Dendritic cell treated with granulocyte-macrophage colony-stimulating factor and Interleukin-4, amounts not matched to agents 40 ng/mL and 50 ng/mL, for 4 days (primary cell): ENCODE measurements around the gene SH3D21.

Source experiments
- H3K27ac Mint-ChIP-seq: one replicate; pipeline ENCODE4 v1.8.0; 2022; ENCODE audit warnings: mild to moderate bottlenecking, mixed read lengths
- H3K27me3 Mint-ChIP-seq: one replicate; pipeline ENCODE4 v1.8.0; 2022; ENCODE audit warnings: mild to moderate bottlenecking, mixed read lengths
- H3K36me3 Mint-ChIP-seq: one replicate; pipeline ENCODE4 v1.8.0; 2022; ENCODE audit warnings: low read depth, mixed read lengths
- H3K4me1 Mint-ChIP-seq: one replicate; pipeline ENCODE4 v1.8.0; 2022; ENCODE audit warnings: low read depth, mixed read lengths
- H3K4me3 Mint-ChIP-seq: one replicate; pipeline ENCODE4 v1.8.0; 2022; ENCODE audit warnings: mild to moderate bottlenecking, moderate library complexity, mixed read lengths
- H3K9me3 Mint-ChIP-seq: one replicate; pipeline ENCODE4 v1.8.0; 2022; ENCODE audit warnings: mixed read lengths
- intact Hi-C: fragments of 100-400 bp; cut with micrococcal nuclease; formaldehyde crosslinking; loops from one replicate; pipeline ENCODE4 v1.15.0; 2022

SH3D21 gene

GRCh38 chr1:36365381-36365780 lies 59.2 kb downstream of the SH3D21 start:
- peaks cover 55% of the 10 kb centered on the region for H3K4me1 Mint-ChIP-seq
- H3K27me3 Mint-ChIP-seq, result no peaks in the 10 kb centered on the region
- intact Hi-C loops, result loop anchor here (5.0 kb wide), 2 partner anchors 43 to 58 kb away; partner anchors contain the start of genes EVA1B and SH3D21
- H3K27ac Mint-ChIP-seq, result peak overlapping the region; percentile 86
- H3K9me3 Mint-ChIP-seq, result no peaks in the 10 kb centered on the region
- H3K4me3 Mint-ChIP-seq, result no peak overlapping the region
- peaks cover 53% of the 10 kb centered on the region for H3K36me3 Mint-ChIP-seq

DNA sequence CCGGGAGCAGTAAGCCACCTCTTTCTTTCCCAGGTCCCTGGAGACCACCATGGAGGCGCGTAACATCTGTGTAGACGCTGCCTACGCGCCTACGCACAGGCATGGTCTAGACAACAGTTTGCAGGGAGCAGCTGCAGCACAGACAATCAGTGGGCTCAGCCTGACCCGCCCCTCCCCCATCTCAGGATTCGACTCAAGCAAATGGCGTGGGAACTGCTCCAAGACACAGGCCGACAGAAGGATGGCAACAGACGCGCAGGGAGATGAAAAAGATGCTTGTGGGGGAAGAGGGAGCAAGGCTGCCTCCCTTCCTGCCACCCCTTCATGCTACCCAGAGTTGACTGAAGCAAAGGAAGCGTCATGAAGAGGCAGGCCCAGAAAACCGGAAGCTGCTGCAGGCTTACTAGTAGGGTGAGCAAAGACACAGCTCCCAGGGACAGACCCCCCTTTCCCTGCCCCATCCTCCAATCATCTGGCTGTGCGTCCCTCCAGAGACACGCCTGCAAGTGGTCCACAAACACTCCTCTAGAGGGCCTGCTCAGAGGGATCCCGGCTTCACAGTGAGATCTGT lies 60.0 kb downstream of the SH3D21 start:
- Mint-ChIP-seq H3K27me3 (no peaks in the 10 kb centered on the region), H3K36me3 (peaks cover 49% of the 10 kb centered on the region), H3K4me3 (peak overlapping the region; percentile 17), H3K9me3 (no peaks in the 10 kb centered on the region), H3K27ac (peak overlapping the region; percentile 86), H3K4me1 (peaks cover 60% of the 10 kb centered on the region)
- intact Hi-C loops, result loop anchor here (5.0 kb wide), 2 partner anchors 44 to 59 kb away; partner anchors contain the start of genes EVA1B and SH3D21

DNA sequence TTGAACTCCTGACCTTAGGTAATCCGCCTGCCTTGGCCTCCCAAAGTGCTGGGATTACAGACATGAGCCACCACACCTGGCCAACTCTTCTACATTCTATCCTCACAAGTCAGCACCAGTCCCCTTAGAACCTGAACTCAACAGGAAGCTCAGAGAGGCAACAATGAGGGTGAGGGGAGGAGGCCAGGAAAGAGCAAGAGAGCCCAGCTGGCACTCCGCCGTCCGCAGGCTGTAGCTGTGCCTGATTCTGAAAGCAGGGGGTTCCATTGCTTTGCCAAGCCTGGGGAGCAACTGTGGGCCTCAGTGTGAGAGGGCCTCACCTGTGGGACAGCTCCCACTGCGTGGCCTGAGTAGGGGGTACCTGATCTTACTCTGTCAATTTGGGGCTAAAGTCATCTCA lies 60.9 kb downstream of the SH3D21 start:
- Mint-ChIP-seq H3K27me3 (no peaks in the 10 kb centered on the region), H3K9me3 (no peaks in the 10 kb centered on the region), H3K36me3 (peaks cover 42% of the 10 kb centered on the region), H3K27ac (peak overlapping the region; percentile 86), H3K4me3 (no peak overlapping the region), H3K4me1 (peaks cover 63% of the 10 kb centered on the region)
- intact Hi-C loops, result loop anchor here (5.0 kb wide), 2 partner anchors 45 to 60 kb away; partner anchors contain the start of genes EVA1B and SH3D21

DNA sequence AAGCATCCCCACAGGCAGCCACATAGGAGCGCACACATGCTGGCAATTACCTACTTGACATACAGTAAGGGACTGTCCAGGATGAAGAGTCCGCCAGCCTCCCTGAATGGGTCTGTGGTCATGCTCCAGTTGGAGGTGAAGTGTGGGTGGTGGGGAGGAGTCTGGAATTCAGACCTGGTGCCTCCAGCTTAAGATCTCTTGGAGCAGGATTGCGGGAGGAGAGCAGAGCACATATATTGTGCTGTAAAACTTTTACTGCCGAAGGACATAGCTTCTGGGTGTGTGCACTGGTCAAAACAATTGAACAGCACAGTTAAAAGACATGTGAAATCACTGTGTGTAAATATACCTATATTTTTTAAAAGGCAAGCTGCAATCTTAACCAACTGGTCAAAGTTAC lies 61.6 kb downstream of the SH3D21 start:
- peak overlapping the region; percentile 86 for H3K27ac Mint-ChIP-seq
- H3K9me3 Mint-ChIP-seq, result no peaks in the 10 kb centered on the region
- peaks cover 70% of the 10 kb centered on the region for H3K4me1 Mint-ChIP-seq
- no peaks in the 10 kb centered on the region for H3K27me3 Mint-ChIP-seq
- intact Hi-C loops, result loop anchor here (2.0 to 5.0 kb wide), 3 partner anchors 45 to 60 kb away; partner anchors contain the start of genes EVA1B and SH3D21
- no peak overlapping the region for H3K4me3 Mint-ChIP-seq
- peaks cover 42% of the 10 kb centered on the region for H3K36me3 Mint-ChIP-seq

GRCh38 chr1:36369061-36369861 lies 63.1 kb downstream of the SH3D21 start:
- intact Hi-C loops, result loop anchor here (1.0 to 5.0 kb wide), 4 partner anchors 27 to 62 kb away; partner anchors contain the start of genes EVA1B and SH3D21

More at GRCh38 chr1:36369061-36369861, 63.1 kb downstream of the SH3D21 start:
- H3K9me3 Mint-ChIP-seq, result no peaks in the 10 kb centered on the region
- peak overlapping the region; percentile 97 for H3K27ac Mint-ChIP-seq
- H3K4me3 Mint-ChIP-seq, result no peak overlapping the region
- peaks cover 42% of the 10 kb centered on the region for H3K36me3 Mint-ChIP-seq
- H3K27me3 Mint-ChIP-seq, result no peaks in the 10 kb centered on the region
- peaks cover 85% of the 10 kb centered on the region for H3K4me1 Mint-ChIP-seq
